K562 (cell line): ENCODE results near the gene CSDE1. TPM values are rescaled to one million over a fixed set of nuclear protein-coding genes. Genes with fewer than 3 reads are reported as not detected.

Experiments
- ATAC-seq: fragments of 200-7000 bp; cut with Tn5 transposase; 3 replicates; pipeline ENCODE4 v1.9.1; 2020; ENCODE audit warnings: moderate library complexity
- BruUV-seq: library from RNA; stranded (reverse); fragments of 400-500 nt; replicated peaks from 2 replicates; lab custom pipeline; 2021; lab: Mats Ljungman, UMichigan
- CTCF ChIA-PET: fragments of 300-600 bp; formaldehyde crosslinking; extraction: SDS; loops from one replicate; lab custom pipeline; 2021; ENCODE audit warnings: low intra/inter-chr PET ratio; lab: Yijun Ruan, JAX
- POLR2A ChIA-PET: fragments of 300-600, 350-650 bp; sonication (Branson Sonifier 250); formaldehyde crosslinking; extraction: SDS; loops from one replicate; lab custom pipeline; 2021; ENCODE audit warnings: antibody characterized with exemption, inconsistent platforms; lab: Yijun Ruan, JAX
- DNase-seq, 4 experiments: peaks; one replicate each; pipeline versions ENCODE4 v3.0.0 to v3.0.0-alpha.2; 2011 to 2018; ENCODE audit warnings: low spot score in 3 of 4, mixed read lengths in 3 of 4; ENCODE audit errors: extremely low read depth in 1 of 4
- FAIRE-seq: peaks from 2 replicates; lab custom pipeline; 2011; peaks lifted over from hg19 to GRCh38; lab: Jason Lieb, UNC
- H2AFZ ChIP-seq: 2 replicates; pipeline ENCODE4 v1.6.0; 2011; ENCODE audit warnings: low read depth, low read length, control low read depth, inconsistent platforms
- H3K27ac ChIP-seq: fragments of 200-600 bp; 3 replicates; pipeline ENCODE4 v1.8.0; 2011; ENCODE audit warnings: low read depth, mild to moderate bottlenecking, control low read depth, inconsistent platforms, low read length, moderate library complexity, mixed read lengths; ENCODE audit errors: extremely low read depth
- H3K27me3 ChIP-seq, 2 experiments: fragments of 300-600 bp in 1 of 2; 2 replicates in 1 of 2; 3 replicates in 1 of 2; pipeline versions ENCODE4 v1.6.0 to v1.8.0; 2011; ENCODE audit warnings: inconsistent platforms in 2 of 2, low read length in 2 of 2, mild to moderate bottlenecking in 1 of 2, mixed read lengths in 1 of 2, moderate library complexity in 1 of 2; ENCODE audit not compliant: control insufficient read depth in 2 of 2, insufficient read depth in 2 of 2
- H3K36me3 ChIP-seq: fragments of 300-600 bp; 3 replicates; pipeline ENCODE4 v1.8.0; 2011; ENCODE audit warnings: mild to moderate bottlenecking, low read length, inconsistent platforms; ENCODE audit not compliant: control insufficient read depth, insufficient read depth
- H3K4me1 ChIP-seq, 2 experiments: fragments of 200-600 bp in 1 of 2; replicated peaks in 1 of 2; 2 replicates in 1 of 2; 3 replicates in 1 of 2; pipeline versions ENCODE4 v1.5.1 to v1.8.0; 2011; ENCODE audit warnings: inconsistent platforms in 2 of 2, low read length in 2 of 2, mild to moderate bottlenecking in 1 of 2, mixed read lengths in 1 of 2, moderate library complexity in 1 of 2; ENCODE audit not compliant: control insufficient read depth in 2 of 2, insufficient read depth in 2 of 2
- H3K4me2 ChIP-seq: 2 replicates; pipeline ENCODE4 v1.6.1; 2011; ENCODE audit warnings: low read length, control low read depth, inconsistent platforms, mixed read lengths; ENCODE audit not compliant: insufficient read depth
- H3K4me3 ChIP-seq: fragments of 200-600 bp; sonication (generic), shearing (Covaris generic); 2 replicates; pipeline ENCODE4 v1.5.1; 2016; ENCODE audit warnings: control low read depth, inconsistent platforms
- H3K79me2 ChIP-seq: fragments of 200-600 bp; 3 replicates; pipeline ENCODE4 v1.8.0; 2011; ENCODE audit warnings: low read length, inconsistent platforms; ENCODE audit not compliant: control insufficient read depth, insufficient read depth
- H3K9ac ChIP-seq, 2 experiments: 2 replicates each; pipeline versions ENCODE4 v1.6.0 to v1.6.1; 2011; ENCODE audit warnings: low read depth in 2 of 2, low read length in 2 of 2, control low read depth in 1 of 2, inconsistent platforms in 1 of 2, mild to moderate bottlenecking in 1 of 2, mixed read lengths in 1 of 2; ENCODE audit not compliant: insufficient read depth in 1 of 2
- H3K9me1 ChIP-seq: one replicate; pipeline ENCODE4 v1.6.0; 2011; ENCODE audit warnings: inconsistent platforms, mild to moderate bottlenecking, low read length, moderate library complexity; ENCODE audit not compliant: control insufficient read depth, insufficient read depth
- H3K9me3 ChIP-seq: replicated peaks from 2 replicates; pipeline ENCODE4 v1.5.1; 2011; ENCODE audit warnings: low read depth, low read length, inconsistent platforms; ENCODE audit not compliant: control insufficient read depth, insufficient read depth
- H4K20me1 ChIP-seq: replicated peaks from 2 replicates; pipeline ENCODE4 v1.6.1; 2011; ENCODE audit warnings: low read length, inconsistent platforms, mixed read lengths; ENCODE audit not compliant: control insufficient read depth, insufficient read depth
- ARID2 ChIP-seq: fragments of 450-650 bp; IDR thresholded peaks from 2 replicates; pipeline ENCODE4 v1.6.1; 2017; ENCODE audit warnings: antibody characterized with exemption, mild to moderate bottlenecking
- CBX8 ChIP-seq: fragments of 200-600 bp; sonication (generic); IDR thresholded peaks from 2 replicates; pipeline ENCODE4 v1.6.1; 2012; ENCODE audit warnings: borderline replicate concordance, mixed run types, low read depth, mild to moderate bottlenecking, moderate library complexity, mixed read lengths, low read length, control low read depth, inconsistent platforms; ENCODE audit not compliant: poor library complexity, severe bottlenecking; ENCODE audit errors: extremely low read depth
- EP400 ChIP-seq: fragments of 450-650 bp; IDR thresholded peaks from 2 replicates; pipeline ENCODE4 v1.6.1; 2017; ENCODE audit warnings: antibody characterized with exemption, mild to moderate bottlenecking, moderate library complexity
- HDAC6 ChIP-seq: IDR thresholded peaks from 2 replicates; pipeline ENCODE4 v1.6.1; 2012; ENCODE audit warnings: low read depth, mild to moderate bottlenecking, control low read depth, inconsistent platforms, low read length, moderate library complexity
- MAFK ChIP-seq: IDR thresholded peaks from 2 replicates; pipeline ENCODE4 v1.6.1; 2011; ENCODE audit warnings: low read length, improper control_type of control experiment
- NFRKB ChIP-seq: fragments of 450-650 bp; IDR thresholded peaks from 2 replicates; pipeline ENCODE4 v1.6.1; 2016; ENCODE audit warnings: low read depth
- PHB2 ChIP-seq: fragments of 450-650 bp; IDR thresholded peaks from 2 replicates; pipeline ENCODE4 v1.6.1; 2017; ENCODE audit warnings: low read depth
- POLR2G ChIP-seq: fragments of 200-400 bp; formaldehyde crosslinking; IDR thresholded peaks from 2 replicates; pipeline ENCODE4 v1.6.1; 2017; ENCODE audit warnings: low read depth, mild to moderate bottlenecking, antibody characterized with exemption, low read length, moderate library complexity
- PRDM10 ChIP-seq: fragments of 450-650 bp; IDR thresholded peaks from 2 replicates; pipeline ENCODE4 v1.6.1; 2018; ENCODE audit not compliant: partially characterized antibody
- PURB ChIP-seq: sonication (generic); formaldehyde crosslinking; IDR thresholded peaks from 2 replicates; pipeline ENCODE4 v1.9.0; 2021; ENCODE audit warnings: low read depth, mild to moderate bottlenecking, missing genetic modification reagents
- RB1 ChIP-seq: fragments of 450-650 bp; IDR thresholded peaks from 2 replicates; pipeline ENCODE4 v1.6.1; 2017; ENCODE audit warnings: low read depth, mild to moderate bottlenecking
- TRIM24 ChIP-seq, 2 experiments: fragments of 450-650 bp; IDR thresholded peaks; 2 replicates each; pipeline ENCODE4 v1.6.1; 2016
- ZBTB7A ChIP-seq: IDR thresholded peaks from 2 replicates; pipeline ENCODE4 v1.6.1; 2011; ENCODE audit warnings: low read depth, mild to moderate bottlenecking, low read length, moderate library complexity, borderline replicate concordance; ENCODE audit not compliant: control insufficient read depth
- ZKSCAN1 ChIP-seq: fragments of 150-350 bp; IDR thresholded peaks from 2 replicates; pipeline ENCODE4 v1.6.1; 2016; ENCODE audit warnings: low read depth, low read length
- ZNF133 ChIP-seq: fragments of 250-450 bp; sonication (Bioruptor Pico); IDR thresholded peaks from 2 replicates; pipeline ENCODE4 v1.4.0; 2020; ENCODE audit warnings: mild to moderate bottlenecking
- ZNF143 ChIP-seq: sonication (generic); formaldehyde crosslinking; IDR thresholded peaks from 2 replicates; pipeline ENCODE4 v1.9.0; 2022; ENCODE audit warnings: mild to moderate bottlenecking, missing genetic modification reagents
- ZNF583 ChIP-seq: fragments of 250-450 bp; sonication (Bioruptor Pico); IDR thresholded peaks from 2 replicates; pipeline ENCODE4 v1.4.0; 2020
- ZNF778 ChIP-seq: fragments of 450-650 bp; formaldehyde crosslinking; IDR thresholded peaks from 2 replicates; pipeline ENCODE4 v1.4.0; 2020; ENCODE audit warnings: mild to moderate bottlenecking, moderate library complexity
- WGBS: fragments of 100-300 bp; shearing (Covaris generic); methylation state at CpG from one replicate; pipeline ENCODE4 v1.1.6; 2016; ENCODE audit warnings: low coverage, mixed read lengths; ENCODE audit not compliant: insufficient coverage; ENCODE audit errors: missing lambda C conversion rate; 5-methylcytosine and 5-hydroxymethylcytosine counted together
- in situ Hi-C: fragments of 300-500 bp; cut with MboI; formaldehyde crosslinking; loops from 4 replicates; pipeline ENCODE4 v1.15.0; 2018; ENCODE audit warnings: inconsistent platforms, mixed read lengths
- intact Hi-C: fragments of 100-400 bp; cut with micrococcal nuclease; formaldehyde crosslinking; loops from 2 replicates; pipeline ENCODE4 v1.14.2; 2022
- polyA plus RNA-seq, 8 experiments: library from polyadenylated mRNA; depleted of rRNA in 4 of 8; stranded (reverse) in 5 of 8; unstranded in 3 of 8; fragments of >200 nt; fragmentation: Nextera tagmentation in 2 of 8; fragmentation: Illumina TruSeq in 1 of 8; extraction: Ambion mirVana in 2 of 8; extraction: Trizol in 1 of 8; gene quantifications; 2 replicates each; pipeline versions ENCODE4 v1.2.1 to v1.2.3, GENCODE V29; 2011 to 2014; ENCODE audit warnings: inconsistent platforms in 1 of 8, missing spikeins in 1 of 8
- total RNA-seq, 7 experiments: library from RNA; depleted of rRNA in 6 of 7; stranded (reverse); fragments of >200 nt in 6 of 7; fragmentation: Illumina TruSeq in 2 of 7; extraction: Trizol in 2 of 7; gene quantifications; 2 replicates each; pipeline versions ENCODE4 v1.2.1 to v1.2.3, GENCODE V29; 2011 to 2021; ENCODE audit warnings: low replicate concordance in 1 of 7
- TF ChIP-seq, protein P1 (sequence below): conservative IDR thresholded peaks from 2 replicates; pipeline ENCODE4 v1.6.1; 2011; ENCODE audit warnings: low read depth, mild to moderate bottlenecking, low read length; ENCODE audit not compliant: control insufficient read depth

The CSDE1 gene
- total and polyA plus RNA-seq, 9 of the 15 experiments (the other 6 are each of a cell fraction or from before 2014, with no cell fraction given) = 174 to 538 (median 403) TPM

- no peak within 1 kb of the TSS for H3K27ac ChIP-seq
- ATAC-seq (peak; percentile 82), FAIRE-seq (no peak), DNase-seq (no peak)
- intact Hi-C loops = no loop called here
- H3K36me3 ChIP-seq = no peaks in the 10 kb centered on the region
- ChIA-PET POLR2A (interaction anchor here (2.2 kb wide), 1 partner anchor 11 kb away, joined by 7 read pairs; no protein-coding TSS in a partner anchor), CTCF (interaction anchor here (2.7 kb wide), 1 partner anchor 323 kb away, joined by 8 read pairs; no protein-coding TSS in a partner anchor)
- 14% methylated on average over 40 of the region's 50 CpGs for WGBS
- H4K20me1 ChIP-seq = no peaks in the 10 kb centered on the region
- peak within 1 kb of the TSS; percentile 45 for H3K4me3 ChIP-seq
- H3K4me2 ChIP-seq = peak within 1 kb of the TSS; percentile 81
- peak within 1 kb of the TSS; percentile 91 for H2AFZ ChIP-seq
- no peaks in the 10 kb centered on the region for H3K9me1 ChIP-seq
- no TSS peak for BruUV-seq
- in situ Hi-C loops = no loop called here
- no peaks in the 10 kb centered on the region for H3K9me3 ChIP-seq
- H3K4me1 ChIP-seq = peaks cover 4 to 13% of the 10 kb centered on the region in 2 experiments; a peak in 3 of 5 replicates
- H3K79me2 ChIP-seq = no peaks in the 10 kb centered on the region
- H3K27me3 ChIP-seq = peaks cover 0 to 11% of the 10 kb centered on the region in 2 experiments; a peak in 2 of 5 replicates
- peak within 1 kb of the TSS in 1 of 2 experiments; percentile 85; a peak in 2 of 4 replicates for H3K9ac ChIP-seq
- TF ChIP-seq ZNF778 (no peak), PRDM10 (no peak), HDAC6 (no peak), ZNF133 (CRISPR knock-in tag) (no peak), ARID2 (no peak), ZKSCAN1 (0 out of 2 replicates have a peak, but pooled peaks have one; percentile 30), RB1 (peak; percentile 38; the same call in 1 of the 2 replicates), ZNF583 (CRISPR knock-in tag) (no peak), PHB2 (no peak), TRIM24 (IDR thresholded peaks at IDR 0.05) (no peak), MAFK (no peak), ZNF143 (no peak), POLR2G (no peak), CBX8 (no peak), NFRKB (no peak), ZBTB7A (peak; percentile 48; the same call in 1 of the 2 replicates), EP400 (no peak), PURB (no peak)
- TF ChIP-seq, protein P1, sequence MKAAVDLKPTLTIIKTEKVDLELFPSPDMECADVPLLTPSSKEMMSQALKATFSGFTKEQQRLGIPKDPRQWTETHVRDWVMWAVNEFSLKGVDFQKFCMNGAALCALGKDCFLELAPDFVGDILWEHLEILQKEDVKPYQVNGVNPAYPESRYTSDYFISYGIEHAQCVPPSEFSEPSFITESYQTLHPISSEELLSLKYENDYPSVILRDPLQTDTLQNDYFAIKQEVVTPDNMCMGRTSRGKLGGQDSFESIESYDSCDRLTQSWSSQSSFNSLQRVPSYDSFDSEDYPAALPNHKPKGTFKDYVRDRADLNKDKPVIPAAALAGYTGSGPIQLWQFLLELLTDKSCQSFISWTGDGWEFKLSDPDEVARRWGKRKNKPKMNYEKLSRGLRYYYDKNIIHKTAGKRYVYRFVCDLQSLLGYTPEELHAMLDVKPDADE = peak; percentile 72; the same call in 1 of the 2 replicates
Measured at GRCh38 chr1:114669562-114670082, 88.2 kb downstream of the CSDE1 start, which contains the start of gene DENND2C. DENND2C (minus strand) TSS chr1:114670049; CDS start chr1:114625984, 44,065 bp downstream.
